T-helper 2 cell treated with Interferon-gamma antibody and Interleukin-4, amounts not matched to agents 100 ng/mL and 5 ng/mL, for 36 hours (primary cell): ENCODE data around the gene HEPACAM2. TPM values are rescaled to one million over a fixed set of nuclear protein-coding genes. Genes with fewer than 3 reads are reported as not detected.

Experiments
- intact Hi-C: fragments of 100-400 bp; cut with micrococcal nuclease; formaldehyde crosslinking; loops from one replicate; pipeline ENCODE4 v1.15.1; 2023
- total RNA-seq: library from RNA; stranded (reverse); gene quantifications from 2 replicates; pipeline ENCODE4 v1.2.3, GENCODE V29; 2022

HEPACAM2 gene
- total RNA-seq, 1 donor from 2014 or later: not detected

DNA sequence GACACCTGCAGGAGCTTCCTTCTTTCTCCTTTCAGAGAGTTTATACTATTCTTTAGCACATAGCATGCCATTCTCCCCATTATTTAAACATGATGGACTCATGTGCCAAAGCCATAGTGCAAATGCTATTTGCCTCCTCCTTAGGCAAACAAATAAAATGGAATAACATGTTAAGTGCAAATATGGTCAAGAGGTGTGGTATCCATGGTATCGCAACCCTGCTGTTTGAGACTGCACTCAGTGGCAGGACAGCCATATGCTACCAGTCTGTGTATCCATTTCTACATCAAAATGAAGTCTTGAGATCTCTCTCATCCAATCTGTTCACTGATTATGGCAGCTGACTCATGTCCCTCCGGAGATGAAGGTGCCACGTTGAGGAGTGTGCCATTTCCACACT is 22.8 kb downstream of the HEPACAM2 start:
- intact Hi-C loops: no loop called here

DNA sequence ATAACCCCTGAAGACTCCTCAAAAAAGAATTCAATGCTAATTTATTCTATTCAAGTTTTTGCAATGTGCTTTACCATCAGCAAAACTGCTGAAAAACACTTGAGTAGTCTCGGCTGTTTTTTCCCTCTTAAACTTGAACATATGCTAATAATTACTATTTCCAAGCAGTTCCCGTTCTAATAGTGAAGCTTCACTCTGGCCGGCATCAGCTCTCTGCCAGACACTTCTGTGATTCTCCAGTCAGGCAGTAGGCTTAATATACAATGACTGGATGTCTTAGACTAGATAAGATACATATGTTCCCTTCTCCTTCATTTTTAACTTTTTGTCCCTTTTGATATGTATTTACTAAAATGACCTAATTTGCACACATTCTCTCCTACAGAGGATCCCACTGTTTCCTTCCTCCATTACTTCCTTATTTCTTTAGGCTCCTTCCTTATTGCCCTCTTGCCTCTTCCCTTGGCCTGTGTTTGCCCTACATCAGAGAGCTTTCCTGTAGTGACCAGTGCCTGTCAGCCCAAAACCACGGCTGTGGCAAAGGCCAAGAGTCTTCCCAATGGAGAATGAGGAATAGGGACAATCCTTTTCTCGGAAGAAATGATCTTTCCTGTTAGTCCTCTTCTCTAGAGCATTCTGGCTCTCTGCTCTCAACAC is 23.5 kb downstream of the HEPACAM2 start:
- intact Hi-C loops: no loop called here

DNA sequence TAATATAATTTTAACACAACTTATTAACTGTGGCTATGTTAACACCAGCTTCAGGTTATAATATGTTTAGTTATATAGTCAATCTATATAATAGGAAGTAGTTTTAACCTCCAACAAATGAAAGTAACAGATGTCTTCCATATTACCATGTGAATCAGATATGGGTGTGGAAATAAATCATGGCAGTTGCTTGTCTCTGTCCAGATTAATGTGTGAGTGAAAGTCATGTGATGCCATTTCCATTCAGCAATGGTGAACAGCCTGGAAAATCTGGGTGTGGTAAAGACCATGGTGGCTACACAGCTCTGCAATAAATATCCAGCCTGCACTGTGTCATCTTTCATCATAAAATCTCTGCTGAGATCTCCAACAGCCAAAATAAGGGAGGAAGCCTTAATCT is 27.8 kb downstream of the HEPACAM2 start:
- intact Hi-C loops: no loop called here

DNA sequence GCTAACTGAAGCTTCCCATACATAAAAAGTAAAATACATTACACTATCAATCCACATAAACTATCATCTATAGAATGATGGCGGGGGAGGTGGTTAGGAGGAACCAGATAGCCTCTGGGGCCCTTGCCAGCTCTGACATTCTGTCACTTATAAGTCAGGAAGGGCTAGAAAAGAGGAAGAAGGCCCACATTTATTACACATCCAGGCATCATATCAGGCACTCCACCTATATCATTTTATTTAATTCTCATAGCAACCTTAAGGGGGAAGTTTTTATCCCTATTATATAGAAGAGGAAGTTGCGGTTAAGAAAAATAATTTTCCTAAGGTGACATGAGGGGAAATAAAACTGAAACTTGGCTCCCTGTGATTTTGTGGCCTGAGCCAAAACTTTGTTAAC is 29.9 kb downstream of the HEPACAM2 start:
- intact Hi-C loops: no loop called here

GRCh38 chr7:93194386-93194785 is 31.9 kb downstream of the HEPACAM2 start:
- intact Hi-C loops: no loop called here

DNA sequence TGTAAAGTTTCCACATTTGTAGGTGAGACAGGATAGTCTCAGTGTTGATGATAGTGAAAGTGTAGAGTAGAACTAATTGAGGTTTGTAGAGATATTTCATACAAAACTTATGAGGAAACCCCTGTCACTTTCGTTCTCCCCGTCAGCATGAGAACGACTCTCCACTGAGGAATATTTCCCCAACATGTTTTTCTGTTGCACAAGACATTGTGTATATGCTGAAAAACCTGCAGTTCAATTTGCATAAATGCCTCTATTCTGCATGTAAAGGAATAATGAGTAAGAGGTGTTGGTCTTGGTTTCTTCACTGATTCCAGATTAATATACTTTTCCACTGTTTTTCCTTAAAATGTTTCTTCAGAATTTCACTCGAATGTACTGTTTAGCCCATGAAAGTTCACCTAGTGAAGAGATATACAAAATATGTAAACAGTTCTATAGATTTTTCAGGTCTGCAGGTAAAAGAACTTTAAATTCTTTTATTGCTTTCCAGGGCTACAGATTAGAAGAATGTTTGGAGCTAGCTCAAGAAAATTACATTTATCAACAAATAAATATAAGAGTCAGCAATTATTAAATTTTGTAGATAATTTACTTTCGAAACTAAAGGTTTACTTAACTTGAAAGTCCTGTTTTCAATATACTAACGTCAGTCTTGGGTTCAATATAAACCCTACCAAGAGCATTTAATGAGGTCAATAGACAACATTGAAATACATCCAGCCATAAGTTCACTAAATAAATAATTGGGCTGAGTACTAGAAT is 37.2 kb downstream of the HEPACAM2 start:
- intact Hi-C loops: no loop called here

GRCh38 chr7:93185303-93186027 is 40.8 kb downstream of the HEPACAM2 start:
- intact Hi-C loops: no loop called here

DNA sequence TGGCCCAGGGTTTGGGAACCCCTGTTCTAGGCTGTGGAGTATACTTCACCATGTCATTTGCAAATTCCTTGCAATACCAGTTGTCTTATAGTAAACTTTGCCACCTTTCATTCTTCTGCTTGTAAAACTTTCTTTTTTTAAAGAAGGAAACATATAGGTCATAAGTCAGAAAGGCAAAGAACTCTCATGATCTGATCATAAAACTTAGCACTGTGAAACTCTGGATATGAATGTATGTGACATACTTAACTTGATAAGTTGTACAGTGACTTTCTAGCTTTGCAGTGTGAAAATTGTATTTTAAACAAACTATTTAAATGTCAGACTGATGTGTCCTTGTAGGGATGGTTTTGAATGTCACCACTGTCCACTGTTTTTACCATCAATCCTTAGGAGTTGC is 47.1 kb downstream of the HEPACAM2 start:
- intact Hi-C loops: no loop called here

- intact Hi-C loops: no loop called here
Measured at GRCh38 chr7:93178213-93178612, 48.1 kb downstream of the HEPACAM2 start.

DNA sequence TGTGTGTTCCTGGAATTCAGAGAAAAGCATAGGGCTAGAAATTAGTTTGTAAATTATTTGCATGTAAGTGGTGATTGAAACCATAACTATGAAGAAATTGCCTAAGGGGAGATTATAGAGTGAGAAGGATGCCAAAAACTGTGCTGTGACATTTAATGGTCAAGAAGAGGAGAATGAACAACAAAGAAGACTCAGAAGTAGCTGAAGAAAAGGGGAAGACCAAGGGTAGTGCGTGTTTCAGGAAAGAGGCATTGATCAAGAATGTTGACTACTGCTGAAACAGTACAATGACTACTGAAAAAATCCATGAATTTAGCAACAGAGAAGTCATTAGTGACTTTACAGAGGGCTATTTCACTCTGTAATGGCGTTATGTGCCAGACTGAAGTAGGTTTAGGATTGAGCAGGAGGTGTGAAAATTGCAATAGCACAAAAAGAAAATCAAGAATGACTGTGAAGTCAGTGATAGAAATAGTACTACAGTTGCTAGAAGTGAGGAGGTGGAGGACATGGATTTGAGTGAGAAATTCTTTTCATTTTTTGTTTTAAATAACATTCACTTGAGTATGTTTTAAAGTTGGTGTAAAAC is 49.2 kb downstream of the HEPACAM2 start:
- intact Hi-C loops: no loop called here

DNA sequence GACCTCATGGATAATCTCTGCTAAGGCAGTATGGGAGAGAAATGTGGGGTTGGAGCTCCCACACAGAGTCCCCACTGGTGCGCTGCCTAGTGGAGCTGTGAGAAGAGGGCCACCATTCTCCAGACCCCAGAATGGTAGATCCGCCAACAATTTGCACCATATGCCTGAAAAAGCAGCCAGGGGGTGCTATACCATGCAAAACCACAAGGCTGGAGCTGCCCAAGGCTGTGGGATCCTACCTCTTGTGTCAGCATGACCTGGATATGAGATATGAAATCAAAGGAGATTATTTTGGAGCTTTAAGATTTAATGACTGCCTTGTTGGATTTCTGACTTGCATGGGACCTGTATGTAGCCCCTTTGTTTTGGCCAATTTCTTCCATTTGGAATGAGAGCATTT is 51.0 kb downstream of the HEPACAM2 start:
- intact Hi-C loops: no loop called here

DNA sequence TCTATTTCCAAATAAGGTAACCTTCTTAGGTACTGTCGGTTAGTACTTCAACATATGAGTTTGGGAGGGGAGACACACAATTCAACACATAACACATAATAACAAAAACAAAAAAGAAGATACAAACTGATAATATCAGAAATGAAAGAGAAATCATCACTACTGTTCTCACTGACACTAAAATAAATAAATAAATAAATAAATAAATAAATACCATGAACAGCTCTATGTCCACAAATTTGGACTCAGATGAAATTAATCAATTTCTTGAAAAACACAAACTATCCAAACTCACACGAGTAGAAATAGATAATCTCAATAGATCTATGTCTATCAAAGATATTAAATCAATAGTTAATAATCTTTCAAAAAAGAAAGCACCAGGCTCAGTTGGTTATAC is 53.6 kb downstream of the HEPACAM2 start:
- intact Hi-C loops: no loop called here

DNA sequence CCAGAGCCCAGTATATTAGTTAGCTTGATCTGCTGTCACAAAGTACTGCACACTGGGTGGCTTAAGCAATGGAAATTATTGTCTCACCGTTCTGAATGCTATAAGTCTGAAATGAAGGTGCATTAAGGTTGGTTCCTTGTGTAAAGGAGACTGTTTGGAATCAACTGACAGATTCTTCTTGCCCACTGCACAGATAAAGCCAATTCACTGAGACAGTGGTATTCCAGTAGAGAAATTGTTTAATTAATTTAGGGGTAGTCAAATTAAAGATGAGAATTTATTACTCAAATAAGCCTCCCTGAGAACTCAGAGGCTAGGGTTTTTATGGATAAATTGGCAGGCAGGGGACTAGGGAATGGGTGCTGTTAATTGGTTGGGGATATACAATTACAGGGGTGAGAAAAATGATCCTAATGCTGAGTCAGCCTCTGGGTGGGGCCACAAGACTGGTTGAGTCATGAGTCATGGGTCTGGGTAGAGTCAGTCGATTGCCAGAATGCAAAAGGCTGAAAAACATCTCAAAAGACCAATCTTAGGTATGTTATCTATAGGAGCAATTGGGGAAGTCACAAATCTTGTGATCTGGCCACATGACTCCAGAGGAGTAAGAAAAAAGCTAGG is 54.6 kb downstream of the HEPACAM2 start:
- intact Hi-C loops: no loop called here

DNA sequence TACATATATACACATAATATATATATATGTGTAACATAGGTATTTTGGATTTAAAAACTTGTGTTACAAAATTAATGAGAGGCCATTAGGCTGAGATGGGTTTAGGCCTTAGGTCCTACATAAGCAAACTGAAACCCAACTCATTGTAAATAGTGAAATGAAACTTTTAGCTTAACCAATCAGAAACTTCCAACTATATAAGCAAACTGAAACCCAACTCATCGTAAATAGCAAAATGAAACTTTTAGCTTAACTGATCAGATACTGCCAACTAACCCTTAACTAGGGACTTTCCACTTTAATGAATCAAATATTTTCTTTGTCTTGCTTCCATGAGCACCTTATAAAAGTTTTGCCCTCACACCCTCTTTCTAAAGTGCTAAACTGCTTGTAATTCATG is 60.8 kb downstream of the HEPACAM2 start:
- intact Hi-C loops: loop anchor here (1.0 to 2.0 kb wide), 2 partner anchors 19 to 47 kb away; no protein-coding TSS in a partner anchor

- intact Hi-C loops: loop anchor here (1.0 to 2.0 kb wide), 2 partner anchors 18 to 46 kb away; no protein-coding TSS in a partner anchor
Measured at GRCh38 chr7:93164766-93165165, 61.5 kb downstream of the HEPACAM2 start.

- intact Hi-C loops: no loop called here
Measured at GRCh38 chr7:93161181-93161762, 65.0 kb downstream of the HEPACAM2 start.

- intact Hi-C loops: no loop called here
Measured at GRCh38 chr7:93160410-93160809, 65.9 kb downstream of the HEPACAM2 start.

- intact Hi-C loops: no loop called here
Measured at GRCh38 chr7:93159490-93159889, 66.8 kb downstream of the HEPACAM2 start.

DNA sequence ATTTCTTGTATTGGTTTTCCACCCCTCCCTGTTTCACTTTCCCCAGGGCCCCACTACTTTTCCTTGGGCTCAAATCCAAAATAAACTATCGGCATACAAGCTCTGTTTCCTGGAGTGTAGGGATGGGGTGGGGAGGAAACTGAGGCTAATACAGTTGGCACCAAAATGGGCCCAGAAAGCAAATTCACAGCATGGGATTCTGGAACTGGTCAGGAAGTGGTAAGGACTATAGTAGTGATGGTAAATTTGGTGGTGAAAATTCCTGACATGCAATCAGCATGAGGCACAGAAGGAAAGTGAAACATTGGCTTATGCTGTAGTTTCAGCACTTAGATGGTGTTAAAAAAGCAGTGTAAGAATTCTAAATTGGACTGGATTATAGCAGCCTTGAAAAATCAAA is 69.4 kb downstream of the HEPACAM2 start:
- intact Hi-C loops: no loop called here

- intact Hi-C loops: no loop called here
Measured at GRCh38 chr7:93150200-93150835, 76.0 kb downstream of the HEPACAM2 start.
